HG03103 (cell line): ENCODE results near the gene KIF1A.

Experiments used
- ATAC-seq: cut with Tn5 transposase; IDR thresholded peaks from one replicate; pipeline ENCODE4 v1.9.1; 2021; ENCODE audit warnings: low read depth; ENCODE audit not compliant: unreplicated experiment

The KIF1A gene

DNA sequence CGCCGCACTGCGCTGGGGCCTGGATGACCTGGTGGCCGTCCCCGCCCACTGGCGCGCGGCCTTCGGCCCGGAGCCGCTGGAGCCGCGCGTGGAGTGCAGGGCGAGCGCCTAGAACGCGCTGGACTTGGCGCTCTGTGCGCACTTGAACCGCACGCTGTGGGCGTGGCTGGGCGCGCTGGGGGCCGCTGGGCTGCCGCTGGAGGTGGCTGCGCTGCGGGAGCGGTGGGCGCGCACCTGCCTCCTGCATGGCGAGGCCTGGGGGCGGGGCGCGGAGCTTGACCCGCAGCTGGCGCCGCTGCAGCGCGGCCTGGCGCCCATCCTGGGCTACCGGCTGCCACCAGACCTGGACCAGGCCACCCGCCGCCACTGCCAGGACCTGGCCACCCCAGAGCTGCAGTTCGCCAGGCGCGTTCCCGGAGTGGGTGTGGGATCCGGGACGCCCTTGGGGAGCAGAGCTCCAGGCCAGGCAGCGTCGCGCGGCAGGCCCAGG, 147.3 kb downstream of the KIF1A start:
- no peak for ATAC-seq

DNA sequence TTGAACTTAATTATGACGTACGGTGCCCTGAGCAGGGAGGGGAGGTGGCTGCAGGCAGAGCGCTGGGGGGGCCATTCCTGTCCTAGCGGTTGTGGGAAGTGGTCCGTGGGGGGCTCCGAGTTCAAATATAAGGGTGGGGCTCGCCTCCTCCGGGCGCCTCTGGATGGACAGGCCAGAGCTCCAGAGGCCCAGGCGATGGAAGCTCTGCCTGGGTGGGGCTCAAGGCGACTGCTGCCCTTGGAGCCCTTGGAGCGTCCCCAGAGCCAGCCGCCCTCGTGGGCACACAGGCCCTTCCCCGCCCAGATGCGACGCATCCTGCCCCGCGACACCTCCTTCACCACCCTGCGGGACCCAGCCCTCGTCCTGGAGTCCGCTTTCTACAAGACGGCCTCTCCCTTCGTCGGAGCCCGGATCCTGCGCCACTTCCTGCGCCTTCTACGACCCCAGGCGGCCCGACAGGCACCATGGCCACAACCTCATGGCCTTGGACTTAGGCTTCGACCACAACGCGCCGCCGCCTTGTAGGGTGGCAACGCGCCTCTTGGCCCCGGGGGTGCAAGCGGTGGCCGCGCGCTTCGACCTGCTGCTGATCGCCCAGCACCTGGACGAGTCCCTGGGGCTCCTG, 147.8 kb downstream of the KIF1A start:
- ATAC-seq = no peak

DNA sequence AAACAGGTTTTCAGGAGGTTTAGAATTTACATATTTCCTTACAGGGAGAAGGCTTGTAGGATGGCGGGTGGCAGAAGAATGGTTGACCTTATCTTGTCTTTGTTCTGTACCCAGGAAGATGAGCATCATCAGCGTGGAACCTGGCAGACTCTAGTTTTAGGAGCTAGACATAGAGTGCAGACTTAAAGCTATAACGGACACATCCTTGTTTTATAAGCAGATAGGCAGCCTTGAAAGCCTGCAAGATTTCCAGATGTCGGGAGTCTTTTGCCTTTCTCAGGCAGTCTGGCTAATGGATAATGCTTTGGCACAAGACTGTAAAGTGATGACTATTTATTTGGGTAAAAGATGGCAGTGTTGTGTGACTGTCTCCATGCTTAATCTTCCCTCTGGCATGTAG, 149.1 kb downstream of the KIF1A start:
- no peak for ATAC-seq

DNA sequence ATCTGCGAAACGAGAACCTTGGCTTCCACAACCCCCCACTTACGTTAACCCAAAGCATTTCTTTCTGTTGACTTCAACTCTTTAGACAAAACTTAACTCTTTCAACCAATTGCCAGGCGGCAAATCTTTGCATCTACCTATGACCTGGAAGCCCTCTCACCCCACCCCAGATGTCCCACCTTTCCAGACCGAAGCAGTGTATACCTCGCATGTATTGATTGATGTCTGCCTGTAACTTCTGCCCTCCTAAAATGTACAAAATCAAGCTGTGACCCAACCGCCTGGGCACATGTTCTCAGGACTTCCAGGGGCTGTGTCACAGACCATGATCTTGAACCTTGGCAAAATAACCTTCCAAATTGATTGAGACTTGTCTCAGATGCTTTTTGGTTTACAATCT, 149.6 kb downstream of the KIF1A start:
- ATAC-seq = no peak

DNA sequence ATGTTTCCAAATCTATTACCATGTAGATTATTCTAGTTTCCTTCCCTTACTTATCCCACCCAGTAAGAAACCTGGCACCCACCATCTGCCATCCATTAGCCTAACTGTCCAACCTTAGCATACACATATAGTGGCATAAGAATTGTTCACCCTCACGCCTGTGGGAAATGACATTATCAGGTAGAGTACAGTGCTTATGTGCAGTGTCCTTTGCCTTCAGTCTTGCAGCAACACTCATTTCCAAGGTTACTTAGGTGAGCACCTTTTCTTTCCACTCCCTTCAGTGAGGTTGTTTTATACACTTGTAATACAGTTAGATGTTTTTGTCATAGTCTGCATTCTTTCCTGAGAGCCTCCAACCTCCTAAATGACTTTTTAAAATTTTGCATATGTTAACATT, 155.4 kb downstream of the KIF1A start:
- ATAC-seq = no peak
